H1 (cell line): Measurements from ENCODE around the gene ADNP. TPM values are rescaled to one million over a fixed set of nuclear protein-coding genes. Genes with fewer than 3 reads are reported as not detected.

ENCODE experiments used
- CTCF ChIA-PET: fragments of 300-600 bp; sonication (Branson Sonifier 250); formaldehyde crosslinking; loops from one replicate; lab custom pipeline; 2021; ENCODE audit not compliant: partially characterized antibody; lab: Charles Lee
- POLR2A ChIA-PET: fragments of 300-600 bp; sonication (Branson Sonifier 250); formaldehyde crosslinking; loops from one replicate; lab custom pipeline; 2021; ENCODE audit warnings: inconsistent platforms; ENCODE audit not compliant: partially characterized antibody; lab: Charles Lee
- DNase-seq, 2 experiments: peaks; one replicate each; pipeline versions ENCODE4 v3.0.0 to v3.0.0-alpha.2; 2010 to 2022; ENCODE audit warnings: low spot score in 2 of 2, low read depth in 1 of 2, mixed read lengths in 1 of 2
- FAIRE-seq: peaks from 2 replicates; lab custom pipeline; 2011; peaks lifted over from hg19 to GRCh38; lab: Jason Lieb, UNC
- H2AFZ ChIP-seq: 2 replicates; pipeline ENCODE4 v1.8.1; 2012; ENCODE audit warnings: low read length, inconsistent platforms
- H2AK5ac ChIP-seq: 2 replicates; pipeline ENCODE4 v1.6.1; 2013; ENCODE audit warnings: low read depth, low read length
- H2BK120ac ChIP-seq: replicated peaks from 2 replicates; pipeline ENCODE3; 2013; ENCODE audit warnings: low read depth, low read length, inconsistent platforms
- H2BK12ac ChIP-seq: 2 replicates; pipeline ENCODE4 v1.6.1; 2013; ENCODE audit warnings: low read depth, low read length
- H2BK15ac ChIP-seq: 2 replicates; pipeline ENCODE4 v1.6.1; 2013; ENCODE audit warnings: low read length
- H2BK20ac ChIP-seq: 2 replicates; pipeline ENCODE4 v1.6.1; 2013; ENCODE audit warnings: low read length
- H2BK5ac ChIP-seq: 2 replicates; pipeline ENCODE4 v1.6.1; 2013; ENCODE audit warnings: low read depth, low read length
- H3K14ac ChIP-seq: 2 replicates; pipeline ENCODE4 v1.6.1; 2013; ENCODE audit warnings: inconsistent platforms; ENCODE audit not compliant: insufficient read length
- H3K18ac ChIP-seq: 2 replicates; pipeline ENCODE4 v1.6.1; 2013; ENCODE audit warnings: low read length; ENCODE audit errors: extremely low read depth
- H3K23ac ChIP-seq: 2 replicates; pipeline ENCODE4 v1.6.1; 2013; ENCODE audit warnings: inconsistent platforms; ENCODE audit not compliant: insufficient read length
- H3K23me2 ChIP-seq: 2 replicates; pipeline ENCODE4 v1.6.1; 2013; ENCODE audit warnings: low read depth, low read length
- H3K27ac ChIP-seq: 2 replicates; pipeline ENCODE4 v1.6.1; 2011; ENCODE audit warnings: low read depth, low read length, inconsistent platforms
- H3K27me3 ChIP-seq, 4 experiments: replicated peaks in 1 of 4; 1 replicate in 1 of 4; 2 replicates in 3 of 4; pipeline versions ENCODE4 v1.6.1 to v1.8.1; 2011 to 2013; ENCODE audit warnings: low read length in 3 of 4, mild to moderate bottlenecking in 3 of 4, inconsistent platforms in 2 of 4, mixed read lengths in 2 of 4, moderate library complexity in 1 of 4; ENCODE audit not compliant: control insufficient read depth in 3 of 4, insufficient read depth in 3 of 4; ENCODE audit errors: extremely low read depth in 1 of 4
- H3K36me3 ChIP-seq, 4 experiments: 2 replicates each; pipeline versions ENCODE4 v1.6.1 to v1.8.1; 2011 to 2013; ENCODE audit warnings: mild to moderate bottlenecking in 4 of 4, low read length in 3 of 4, moderate library complexity in 2 of 4, control low read depth in 1 of 4, inconsistent platforms in 1 of 4; ENCODE audit not compliant: insufficient read depth in 4 of 4, control insufficient read depth in 2 of 4
- H3K4ac ChIP-seq: replicated peaks from 2 replicates; pipeline ENCODE3; 2013; ENCODE audit warnings: low read length, low read depth, mixed read lengths, inconsistent platforms; ENCODE audit not compliant: insufficient read length
- H3K4me1 ChIP-seq, 4 experiments: replicated peaks in 1 of 4; 1 replicate in 1 of 4; 2 replicates in 3 of 4; pipeline versions ENCODE4 v1.6.1 to v1.8.1; 2011 to 2013; ENCODE audit warnings: low read length in 3 of 4, inconsistent platforms in 2 of 4, mixed read lengths in 1 of 4; ENCODE audit not compliant: insufficient read depth in 4 of 4, control insufficient read depth in 3 of 4
- H3K4me2 ChIP-seq, 2 experiments: 2 replicates each; pipeline versions ENCODE4 v1.6.1 to v1.8.1; 2011 to 2013; ENCODE audit warnings: low read depth in 2 of 2, low read length in 2 of 2, control low read depth in 1 of 2, inconsistent platforms in 1 of 2, mild to moderate bottlenecking in 1 of 2; ENCODE audit not compliant: insufficient read depth in 1 of 2
- H3K4me3 ChIP-seq, 4 experiments: fragments of 200-600, 300-600 bp in 1 of 4; sonication (generic), shearing (Covaris generic), sonication (Bioruptor Twin) in 1 of 4; 2 replicates each; pipeline versions ENCODE4 v1.5.1 to v1.8.1; 2011 to 2016; ENCODE audit warnings: low read length in 4 of 4, low read depth in 3 of 4, control low read depth in 2 of 4, inconsistent platforms in 2 of 4, mild to moderate bottlenecking in 2 of 4, mixed read lengths in 1 of 4, moderate library complexity in 1 of 4; ENCODE audit not compliant: insufficient read depth in 2 of 4; ENCODE audit errors: extremely low read depth in 1 of 4
- H3K56ac ChIP-seq: replicated peaks from 2 replicates; pipeline ENCODE3; 2013; ENCODE audit warnings: low read depth, mild to moderate bottlenecking, mixed read lengths, low read length, inconsistent platforms; ENCODE audit not compliant: insufficient read length
- H3K79me1 ChIP-seq: 2 replicates; pipeline ENCODE4 v1.6.1; 2013; ENCODE audit warnings: low read depth, low read length, control low read depth
- H3K79me2 ChIP-seq, 2 experiments: 2 replicates each; pipeline versions ENCODE4 v1.6.1 to v1.8.1; 2012 to 2013; ENCODE audit warnings: low read length in 2 of 2, mild to moderate bottlenecking in 2 of 2, inconsistent platforms in 1 of 2; ENCODE audit not compliant: insufficient read depth in 2 of 2, control insufficient read depth in 1 of 2
- H3K9ac ChIP-seq, 4 experiments: replicated peaks in 1 of 4; 1 replicate in 1 of 4; 2 replicates in 3 of 4; pipeline versions ENCODE4 v1.6.1 to v1.8.1; 2011 to 2013; ENCODE audit warnings: low read depth in 3 of 4, low read length in 3 of 4, control low read depth in 2 of 4, mild to moderate bottlenecking in 2 of 4, moderate library complexity in 2 of 4, inconsistent platforms in 1 of 4; ENCODE audit errors: extremely low read depth in 1 of 4
- H3K9me3 ChIP-seq, 2 experiments: 2 replicates each; pipeline versions ENCODE4 v1.6.1 to v1.8.1; 2012 to 2013; ENCODE audit warnings: mild to moderate bottlenecking in 2 of 2, moderate library complexity in 2 of 2, control low read depth in 1 of 2, inconsistent platforms in 1 of 2, low read depth in 1 of 2, low read length in 1 of 2, mixed read lengths in 1 of 2; ENCODE audit not compliant: insufficient read depth in 2 of 2
- H4K20me1 ChIP-seq, 2 experiments: replicated peaks in 1 of 2; 2 replicates each; pipeline versions ENCODE3 to v1.8.1; 2011 to 2013; ENCODE audit warnings: inconsistent platforms in 2 of 2, low read length in 2 of 2, mild to moderate bottlenecking in 1 of 2; ENCODE audit not compliant: insufficient read depth in 2 of 2, control insufficient read depth in 1 of 2
- H4K5ac ChIP-seq: 2 replicates; pipeline ENCODE4 v1.6.1; 2013; ENCODE audit warnings: low read length, low read depth, mixed read lengths, inconsistent platforms; ENCODE audit not compliant: insufficient read length
- H4K8ac ChIP-seq: 2 replicates; pipeline ENCODE4 v1.8.0; 2013; ENCODE audit warnings: mild to moderate bottlenecking, moderate library complexity, low read length, inconsistent platforms; ENCODE audit not compliant: insufficient read depth; ENCODE audit errors: extremely low read depth
- H4K91ac ChIP-seq: replicated peaks from 2 replicates; pipeline ENCODE3; 2013; ENCODE audit warnings: low read length, mixed read lengths, inconsistent platforms; ENCODE audit not compliant: insufficient read length
- BACH1 ChIP-seq: IDR thresholded peaks from 2 replicates; pipeline ENCODE4 v1.6.1; 2012; ENCODE audit warnings: low read length, improper control_type of control experiment
- EP300 ChIP-seq, 2 experiments: IDR thresholded peaks; 1 replicate in 1 of 2; 2 replicates in 1 of 2; pipeline ENCODE4 v1.6.1; 2011 to 2012; ENCODE audit warnings: low read depth in 2 of 2, low read length in 2 of 2, mild to moderate bottlenecking in 2 of 2, borderline replicate concordance in 1 of 2, inconsistent platforms in 1 of 2, moderate library complexity in 1 of 2
- GABPA ChIP-seq: IDR thresholded peaks from 2 replicates; pipeline ENCODE4 v1.6.1; 2011; ENCODE audit warnings: mild to moderate bottlenecking, low read length, moderate library complexity, borderline replicate concordance; ENCODE audit not compliant: insufficient read depth
- NRF1 ChIP-seq: IDR thresholded peaks from 2 replicates; pipeline ENCODE4 v1.6.1; 2011; ENCODE audit warnings: mild to moderate bottlenecking, low read depth, low read length, improper control_type of control experiment
- RNF2 ChIP-seq: fragments of 200-900, 300-1000 bp; sonication (generic); IDR thresholded peaks from 2 replicates; pipeline ENCODE4 v1.7.1; 2016; ENCODE audit warnings: borderline replicate concordance, low read depth, mild to moderate bottlenecking, antibody characterized with exemption, low read length; ENCODE audit not compliant: poor library complexity, severe bottlenecking; ENCODE audit errors: missing control alignments
- RXRA ChIP-seq: IDR thresholded peaks from 2 replicates; pipeline ENCODE4 v1.6.1; 2011; ENCODE audit warnings: low read depth, mild to moderate bottlenecking, low read length, moderate library complexity; ENCODE audit not compliant: insufficient read depth
- SP1 ChIP-seq: IDR thresholded peaks from 2 replicates; pipeline ENCODE4 v1.6.1; 2011; ENCODE audit warnings: low read depth, low read length
- TAF7 ChIP-seq: optimal IDR thresholded peaks from 2 replicates; pipeline ENCODE3; 2011; ENCODE audit warnings: low read depth, mild to moderate bottlenecking, inconsistent platforms, low read length, moderate library complexity, borderline replicate concordance
- TEAD4 ChIP-seq: IDR thresholded peaks from 2 replicates; pipeline ENCODE4 v1.6.1; 2012; ENCODE audit warnings: low read depth, low read length, inconsistent platforms, mixed read lengths
- polyA plus RNA-seq, 7 experiments: library from polyadenylated mRNA; depleted of rRNA in 3 of 7; stranded (reverse) in 5 of 7; unstranded in 2 of 7; fragments of >200 nt in 5 of 7; fragments of 200-250 nt in 2 of 7; gene quantifications; 1 replicate in 5 of 7; 2 replicates in 1 of 7; 4 replicates in 1 of 7; pipeline versions ENCODE4 v1.2.1 to v1.2.3, GENCODE V29; 2011 to 2013; ENCODE audit warnings: missing spikeins in 2 of 7, mixed read lengths in 2 of 7
- total RNA-seq: library from RNA; stranded (reverse); fragmentation: NEBNext Ultra II Directional; extraction: Animal tissue kit (Norgen Biotek cat#: 25700); gene quantifications from 2 replicates; pipeline ENCODE4 v1.2.1, GENCODE V29; 2021
- TF ChIP-seq, protein P1 (sequence below): IDR thresholded peaks from 2 replicates; pipeline ENCODE4 v1.6.1; 2012; ENCODE audit warnings: low read length, inconsistent platforms

The ADNP gene
- total and polyA plus RNA-seq, 2 of the 8 experiments (the other 6 are each of a cell fraction or from before 2014, with no cell fraction given): 31.6 to 123 TPM

DNA sequence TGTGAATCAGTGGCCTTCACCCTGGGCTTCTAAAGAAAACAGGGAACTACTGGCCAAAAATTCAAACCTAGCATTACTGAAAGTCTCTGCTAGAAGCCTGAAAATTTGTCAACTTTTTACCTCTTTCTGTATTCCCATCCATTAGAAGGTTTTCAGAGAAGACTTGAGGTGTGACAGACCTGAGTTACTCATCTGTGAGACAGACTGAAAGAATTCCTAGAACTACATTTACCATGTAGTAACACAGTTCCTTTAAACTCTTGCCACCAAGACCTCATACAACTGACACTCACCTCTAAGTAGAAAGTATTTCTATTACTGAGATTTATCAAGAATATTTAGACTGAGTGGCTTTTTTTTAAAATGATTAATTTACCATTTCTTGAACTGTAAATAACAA lies 22.6 kb upstream of the ADNP start:
- Histone ChIP-seq H3K4me3 (no peak overlapping the region), H3K23me2 (peaks cover 7% of the 10 kb centered on the region), H4K5ac (no peak overlapping the region), H2BK12ac (no peak overlapping the region), H3K14ac (no peak overlapping the region), H3K27ac (no peak overlapping the region), H2AFZ (no peak overlapping the region), H3K18ac (no peak overlapping the region), H3K27me3 (no peaks in the 10 kb centered on the region), H3K56ac (no peak overlapping the region), H3K79me1 (peaks cover under 1% of the 10 kb centered on the region; the same call in 1 of the 2 replicates), H3K4me1 (peaks cover 0 to 4% (median 0%) of the 10 kb centered on the region in 4 experiments; a peak in 2 of 7 replicates), H3K4ac (no peak overlapping the region), H3K9me3 (no peaks in the 10 kb centered on the region), H3K36me3 (peaks cover 5 to 48% (median 19%) of the 10 kb centered on the region in 4 experiments), H2BK20ac (no peak overlapping the region), H4K91ac (no peak overlapping the region), H2BK15ac (no peak overlapping the region), H3K9ac (no peak overlapping the region), H2AK5ac (no peak overlapping the region), H3K23ac (no peak overlapping the region), H2BK120ac (no peak overlapping the region), H3K79me2 (peaks cover 18 to 73% of the 10 kb centered on the region in 2 experiments), H2BK5ac (no peak overlapping the region), H4K8ac (no peak overlapping the region), H3K4me2 (no peak overlapping the region), H4K20me1 (peaks cover 13 to 17% of the 10 kb centered on the region in 2 experiments)
- FAIRE-seq: no peak
- TF ChIP-seq SP1 (no peak), RNF2 (no peak), TEAD4 (no peak), TAF7 (no peak), NRF1 (no peak), EP300 (IDR thresholded peaks at IDR 0.05; ENCODE audit: borderline replicate concordance in 1 of 2, low read depth in 2 of 2, low read length in 2 of 2) (no peak), GABPA (no peak), BACH1 (no peak), RXRA (no peak)
- TF ChIP-seq, protein P1, sequence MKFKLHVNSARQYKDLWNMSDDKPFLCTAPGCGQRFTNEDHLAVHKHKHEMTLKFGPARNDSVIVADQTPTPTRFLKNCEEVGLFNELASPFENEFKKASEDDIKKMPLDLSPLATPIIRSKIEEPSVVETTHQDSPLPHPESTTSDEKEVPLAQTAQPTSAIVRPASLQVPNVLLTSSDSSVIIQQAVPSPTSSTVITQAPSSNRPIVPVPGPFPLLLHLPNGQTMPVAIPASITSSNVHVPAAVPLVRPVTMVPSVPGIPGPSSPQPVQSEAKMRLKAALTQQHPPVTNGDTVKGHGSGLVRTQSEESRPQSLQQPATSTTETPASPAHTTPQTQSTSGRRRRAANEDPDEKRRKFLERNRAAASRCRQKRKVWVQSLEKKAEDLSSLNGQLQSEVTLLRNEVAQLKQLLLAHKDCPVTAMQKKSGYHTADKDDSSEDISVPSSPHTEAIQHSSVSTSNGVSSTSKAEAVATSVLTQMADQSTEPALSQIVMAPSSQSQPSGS: no peak
- ChIA-PET POLR2A (no interaction called here), CTCF (interaction anchor here (0.6 kb wide), 1 partner anchor 160 kb away, joined by 3 read pairs; no protein-coding TSS in a partner anchor)
- no peak for DNase-seq
